WI38 (cell line): Measurements from ENCODE around the gene OR52D1.

Experiments
- H3K4me3 ChIP-seq: 2 replicates; pipeline ENCODE4 v1.5.1; 2011; ENCODE audit warnings: low read depth, mild to moderate bottlenecking, control low read depth, low read length
- TF ChIP-seq, protein P1 (sequence below): IDR thresholded peaks from 2 replicates; pipeline ENCODE4 v1.5.1; 2012; ENCODE audit warnings: low read depth, mild to moderate bottlenecking, control low read depth, low read length

The OR52D1 gene

DNA sequence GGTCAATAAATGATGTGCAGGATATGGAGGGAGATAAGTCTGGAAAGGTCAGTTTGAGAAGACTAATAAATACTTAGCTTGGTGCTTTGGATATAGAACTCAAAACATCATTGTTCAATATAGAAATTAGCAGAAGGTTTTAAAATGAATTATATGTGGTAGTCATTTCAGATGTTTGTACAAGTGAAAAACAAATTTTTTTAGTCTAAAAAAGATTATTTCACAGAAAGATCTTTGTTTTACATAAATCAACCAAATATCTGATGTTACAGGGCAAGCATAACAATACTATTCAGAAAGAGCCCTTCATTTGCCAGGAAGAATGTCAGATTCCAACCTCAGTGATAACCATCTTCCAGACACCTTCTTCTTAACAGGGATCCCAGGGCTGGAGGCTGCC, at the start of gene OR52D1:
OR52D1 (plus strand) TSS at position 301 of the 400 bp plus-strand sequence; CDS start at position 323, 22 bp downstream.
- TF ChIP-seq, protein P1, sequence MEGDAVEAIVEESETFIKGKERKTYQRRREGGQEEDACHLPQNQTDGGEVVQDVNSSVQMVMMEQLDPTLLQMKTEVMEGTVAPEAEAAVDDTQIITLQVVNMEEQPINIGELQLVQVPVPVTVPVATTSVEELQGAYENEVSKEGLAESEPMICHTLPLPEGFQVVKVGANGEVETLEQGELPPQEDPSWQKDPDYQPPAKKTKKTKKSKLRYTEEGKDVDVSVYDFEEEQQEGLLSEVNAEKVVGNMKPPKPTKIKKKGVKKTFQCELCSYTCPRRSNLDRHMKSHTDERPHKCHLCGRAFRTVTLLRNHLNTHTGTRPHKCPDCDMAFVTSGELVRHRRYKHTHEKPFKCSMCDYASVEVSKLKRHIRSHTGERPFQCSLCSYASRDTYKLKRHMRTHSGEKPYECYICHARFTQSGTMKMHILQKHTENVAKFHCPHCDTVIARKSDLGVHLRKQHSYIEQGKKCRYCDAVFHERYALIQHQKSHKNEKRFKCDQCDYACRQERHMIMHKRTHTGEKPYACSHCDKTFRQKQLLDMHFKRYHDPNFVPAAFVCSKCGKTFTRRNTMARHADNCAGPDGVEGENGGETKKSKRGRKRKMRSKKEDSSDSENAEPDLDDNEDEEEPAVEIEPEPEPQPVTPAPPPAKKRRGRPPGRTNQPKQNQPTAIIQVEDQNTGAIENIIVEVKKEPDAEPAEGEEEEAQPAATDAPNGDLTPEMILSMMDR, result no peak
- H3K4me3 ChIP-seq, result no peak within 1 kb of the TSS

DNA sequence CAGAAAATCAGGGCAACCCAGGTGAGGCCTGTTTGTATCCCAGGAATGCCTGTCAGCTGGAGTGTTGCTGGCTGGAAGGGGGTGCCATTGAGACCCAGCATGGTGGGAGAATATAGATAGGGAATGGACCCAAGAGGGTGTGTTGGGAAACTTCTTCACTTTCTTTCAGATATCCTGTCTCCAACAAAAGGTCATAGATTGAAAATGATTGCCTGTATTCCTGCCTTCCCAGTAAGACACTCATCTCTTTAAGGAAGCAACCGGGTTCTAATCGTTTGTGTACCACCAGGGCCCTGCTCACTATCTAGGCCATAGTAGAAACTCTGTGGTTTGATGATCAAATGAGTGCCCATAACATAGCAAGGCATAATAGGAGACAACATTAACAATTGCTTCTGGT, 47.1 kb upstream of the OR52D1 start, which contains the start of gene OR51I1:
OR51I1 (minus strand) TSS at position 101 of the 400 bp plus-strand sequence; CDS start at position 101, 0 bp downstream.
- TF ChIP-seq, protein P1, result no peak

DNA sequence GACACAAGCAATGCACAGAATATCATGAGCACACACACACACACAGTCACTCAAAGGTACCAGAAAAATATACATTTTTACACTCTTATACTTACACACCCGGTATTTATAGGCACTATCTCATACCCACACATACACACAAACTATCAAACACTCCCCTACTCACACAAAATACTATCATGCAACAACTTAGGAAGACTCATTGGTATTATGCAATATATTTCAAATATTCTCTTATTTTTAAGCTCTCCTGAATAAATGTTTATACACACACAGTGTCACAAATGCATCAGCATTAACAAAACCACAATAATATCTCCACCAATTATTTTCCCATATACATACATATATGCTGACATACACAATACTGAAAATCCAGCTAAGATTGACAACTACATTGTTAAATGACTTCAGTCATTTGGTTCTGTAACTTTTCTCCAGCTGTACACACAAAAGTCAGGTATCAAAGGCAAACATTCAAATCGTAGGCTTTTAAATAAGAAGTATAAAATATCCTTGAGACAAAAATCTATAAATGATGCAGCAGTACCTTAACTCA, 44.6 kb upstream of the OR52D1 start:
- TF ChIP-seq, protein P1, result no peak
- H3K4me3 ChIP-seq, result no peak overlapping the region

More for the DNA sequence above, 47.1 kb upstream of the OR52D1 start, which contains the start of gene OR51I1:
- no peak within 1 kb of the TSS for H3K4me3 ChIP-seq

DNA sequence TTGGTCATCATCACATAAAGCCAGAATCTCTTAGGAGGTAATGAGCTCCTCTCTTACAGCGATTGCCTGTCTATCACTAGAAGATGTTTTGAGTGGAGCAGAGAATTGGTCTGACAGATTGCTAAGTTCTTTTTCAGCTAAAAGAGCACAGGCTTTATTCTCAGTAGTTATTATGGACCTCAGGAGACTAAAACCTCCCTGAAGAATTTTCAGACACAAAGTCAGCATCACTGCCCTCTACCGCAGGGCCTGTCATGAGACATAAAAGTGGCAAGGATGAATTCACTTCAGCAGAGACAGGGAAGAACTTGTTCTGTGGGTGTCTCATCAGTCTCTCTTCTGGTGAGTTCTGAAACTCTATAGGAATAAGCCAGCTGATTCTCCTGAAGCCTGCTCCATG, 39.5 kb upstream of the OR52D1 start, which contains the start of gene OR51I2:
OR51I2 (plus strand) TSS at position 301 of the 400 bp plus-strand sequence. CDS start 4,166 bp downstream, outside the sequence.
- H3K4me3 ChIP-seq, result no peak within 1 kb of the TSS

DNA sequence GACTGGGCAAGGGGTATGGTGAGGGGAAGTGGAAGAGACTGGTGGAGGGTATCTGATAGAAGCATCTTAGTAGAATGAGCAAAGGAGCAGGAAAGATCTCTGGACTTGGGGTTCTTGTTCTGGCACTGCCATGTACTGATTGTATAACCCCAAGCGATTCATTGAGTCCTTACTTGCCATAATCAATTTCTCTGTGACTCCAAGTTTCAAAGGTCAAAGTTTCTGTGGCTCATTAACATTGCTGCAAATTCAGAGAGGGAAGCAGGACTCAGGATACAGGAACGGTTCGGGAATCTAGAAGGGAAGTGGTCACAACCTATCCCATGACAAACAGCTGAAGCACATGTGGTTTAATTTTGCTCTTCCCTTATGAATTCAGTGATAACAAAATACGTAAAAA, 39.1 kb upstream of the OR52D1 start:
- no peak overlapping the region for H3K4me3 ChIP-seq
- TF ChIP-seq, protein P1, result no peak

More for the DNA sequence above, 39.5 kb upstream of the OR52D1 start, which contains the start of gene OR51I2:
- TF ChIP-seq, protein P1, result no peak

DNA sequence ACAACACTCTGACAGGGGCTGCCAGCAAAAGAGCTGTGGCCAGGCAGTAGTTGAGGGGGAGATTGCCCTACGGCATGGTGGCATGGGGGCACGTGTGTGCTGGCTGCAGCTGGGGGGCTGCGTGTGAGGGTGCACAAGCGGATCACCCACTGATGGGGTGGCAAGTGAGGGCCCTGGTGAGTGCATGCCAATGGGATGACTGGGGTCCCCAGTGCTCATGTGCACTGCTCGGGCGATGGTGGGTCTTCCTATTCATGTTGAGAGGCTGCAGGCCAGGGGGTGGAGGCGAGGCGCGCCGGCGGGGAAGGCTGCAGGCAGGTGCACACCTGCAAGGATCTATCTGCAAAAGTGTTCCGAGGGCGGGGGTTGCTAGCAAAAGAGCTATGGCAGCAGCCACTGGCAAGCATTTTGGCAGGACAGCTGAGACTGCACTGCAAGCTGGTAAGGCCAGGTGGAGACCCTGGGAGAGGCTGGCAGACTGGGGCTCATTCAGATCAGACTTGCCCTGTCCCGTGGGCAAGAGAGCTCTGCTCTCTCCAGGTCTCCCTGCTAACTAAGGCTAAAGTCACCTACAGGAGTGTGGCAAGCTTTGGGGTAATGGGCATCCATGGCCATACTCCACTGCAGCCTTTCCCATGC, 27.4 kb upstream of the OR52D1 start:
- TF ChIP-seq, protein P1, result no peak
- H3K4me3 ChIP-seq, result no peak overlapping the region

DNA sequence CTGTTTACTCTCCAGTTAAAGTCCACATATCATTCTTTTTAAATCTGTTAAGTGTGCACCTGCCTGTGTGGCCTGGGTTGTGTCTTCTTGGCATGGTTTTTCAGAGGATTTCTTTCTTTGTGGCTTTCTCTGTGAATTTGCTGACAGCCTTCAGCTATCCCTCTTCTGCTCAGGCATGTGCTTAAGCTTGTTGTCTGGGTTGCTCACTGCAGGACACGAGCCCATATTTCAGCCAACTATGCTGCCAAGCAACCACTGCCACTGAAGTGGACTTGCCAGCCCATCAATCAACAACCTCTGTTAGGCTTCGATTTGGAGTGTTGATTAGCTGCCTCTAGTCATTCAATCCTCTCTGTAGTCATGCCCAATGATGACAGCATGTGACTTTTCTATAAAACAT, 21.0 kb upstream of the OR52D1 start:
- TF ChIP-seq, protein P1, result no peak
- no peak overlapping the region for H3K4me3 ChIP-seq
